ENCODE measurements around the gene GRB10.

GRB10 gene

DNA sequence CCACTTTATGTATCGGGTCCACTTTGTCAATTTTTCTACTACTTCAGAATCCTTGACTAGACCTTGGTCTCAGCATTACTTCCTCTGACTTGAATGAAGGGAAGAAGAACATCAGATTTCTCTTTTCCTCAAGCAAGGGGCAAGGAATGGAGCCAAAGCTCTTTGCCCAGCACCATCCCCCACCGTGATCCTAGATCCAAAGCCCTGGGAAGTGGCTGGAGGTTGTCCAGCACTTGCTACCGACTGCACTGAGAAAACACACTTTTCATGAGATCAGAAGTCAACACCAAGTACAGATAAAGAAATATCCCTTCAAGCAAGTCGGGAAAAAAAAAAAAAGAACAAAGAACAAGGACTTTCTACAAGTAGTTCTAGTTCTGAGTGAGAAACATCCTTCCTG lies 115.4 kb downstream of the GRB10 start:
- no peak for FAIRE-seq
- TF ChIP-seq, protein P1, sequence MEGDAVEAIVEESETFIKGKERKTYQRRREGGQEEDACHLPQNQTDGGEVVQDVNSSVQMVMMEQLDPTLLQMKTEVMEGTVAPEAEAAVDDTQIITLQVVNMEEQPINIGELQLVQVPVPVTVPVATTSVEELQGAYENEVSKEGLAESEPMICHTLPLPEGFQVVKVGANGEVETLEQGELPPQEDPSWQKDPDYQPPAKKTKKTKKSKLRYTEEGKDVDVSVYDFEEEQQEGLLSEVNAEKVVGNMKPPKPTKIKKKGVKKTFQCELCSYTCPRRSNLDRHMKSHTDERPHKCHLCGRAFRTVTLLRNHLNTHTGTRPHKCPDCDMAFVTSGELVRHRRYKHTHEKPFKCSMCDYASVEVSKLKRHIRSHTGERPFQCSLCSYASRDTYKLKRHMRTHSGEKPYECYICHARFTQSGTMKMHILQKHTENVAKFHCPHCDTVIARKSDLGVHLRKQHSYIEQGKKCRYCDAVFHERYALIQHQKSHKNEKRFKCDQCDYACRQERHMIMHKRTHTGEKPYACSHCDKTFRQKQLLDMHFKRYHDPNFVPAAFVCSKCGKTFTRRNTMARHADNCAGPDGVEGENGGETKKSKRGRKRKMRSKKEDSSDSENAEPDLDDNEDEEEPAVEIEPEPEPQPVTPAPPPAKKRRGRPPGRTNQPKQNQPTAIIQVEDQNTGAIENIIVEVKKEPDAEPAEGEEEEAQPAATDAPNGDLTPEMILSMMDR (IDR thresholded peaks at IDR 0.05; ENCODE audit: insufficient read depth, missing control alignments) = no peak

DNA sequence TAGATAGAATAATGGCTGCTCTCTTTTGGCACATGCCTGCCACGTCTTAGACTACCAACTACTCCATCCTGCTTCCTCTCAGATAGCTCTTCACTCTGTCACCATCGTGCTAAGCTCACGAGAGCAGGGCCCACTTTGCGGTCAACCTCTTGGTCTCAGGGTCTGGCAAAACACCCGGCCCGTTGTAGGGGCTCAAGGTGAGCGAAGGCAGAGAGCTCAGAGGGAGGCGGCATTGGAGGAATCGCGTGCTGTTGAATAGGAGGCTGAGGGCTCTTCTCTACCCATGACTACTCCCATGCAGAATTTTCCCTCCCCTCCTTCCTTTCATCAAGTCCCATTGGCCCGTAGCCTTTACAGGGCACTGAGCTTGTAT lies 116.6 kb downstream of the GRB10 start:
- DNase-seq (ENCODE audit: insufficient read length, low spot score) = no peak
- FAIRE-seq = no peak
- TF ChIP-seq, protein P1 (IDR thresholded peaks at IDR 0.05; ENCODE audit: insufficient read depth, missing control alignments) = no peak

More for the DNA sequence above, 115.4 kb downstream of the GRB10 start:
- no peak for DNase-seq (ENCODE audit: insufficient read length, low spot score)

DNA sequence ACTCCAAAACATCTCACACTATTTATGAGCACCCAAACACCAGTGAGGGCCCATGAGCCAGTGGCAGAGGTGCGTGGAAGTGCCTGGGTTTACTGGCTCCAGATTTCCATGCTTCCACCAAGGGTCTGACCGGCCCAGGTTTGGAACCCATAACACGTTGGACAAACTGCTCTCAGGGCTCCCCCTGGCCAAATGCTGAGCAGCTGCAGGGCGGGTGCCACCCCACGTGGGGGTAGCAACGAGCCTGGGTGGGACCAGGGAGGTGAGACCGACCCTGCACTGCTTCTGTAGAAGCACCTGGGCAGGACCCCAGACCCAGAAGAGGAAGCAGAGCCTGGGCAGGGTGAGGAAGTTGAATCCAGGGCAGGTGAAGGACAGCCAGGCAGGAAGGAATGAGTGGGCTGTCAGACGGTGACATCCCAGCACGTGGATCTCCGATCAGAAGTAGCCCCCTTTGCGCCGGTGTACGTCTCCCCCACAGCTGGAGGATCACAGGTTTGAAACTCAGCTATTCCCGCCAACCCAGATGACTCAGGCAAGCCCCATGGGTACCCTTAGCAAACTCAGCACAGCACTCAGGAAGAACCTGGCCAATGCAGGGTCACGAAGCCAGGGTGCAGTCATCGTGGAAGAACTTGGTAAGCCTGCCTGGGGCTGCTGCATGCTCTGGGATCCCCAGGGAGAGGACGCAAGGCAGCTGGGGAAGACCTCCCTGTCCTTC lies 117.1 kb downstream of the GRB10 start:
- TF ChIP-seq, protein P1 (IDR thresholded peaks at IDR 0.05; ENCODE audit: insufficient read depth, missing control alignments) = no peak
- no peak for FAIRE-seq
- DNase-seq (ENCODE audit: insufficient read length, low spot score) = no peak

DNA sequence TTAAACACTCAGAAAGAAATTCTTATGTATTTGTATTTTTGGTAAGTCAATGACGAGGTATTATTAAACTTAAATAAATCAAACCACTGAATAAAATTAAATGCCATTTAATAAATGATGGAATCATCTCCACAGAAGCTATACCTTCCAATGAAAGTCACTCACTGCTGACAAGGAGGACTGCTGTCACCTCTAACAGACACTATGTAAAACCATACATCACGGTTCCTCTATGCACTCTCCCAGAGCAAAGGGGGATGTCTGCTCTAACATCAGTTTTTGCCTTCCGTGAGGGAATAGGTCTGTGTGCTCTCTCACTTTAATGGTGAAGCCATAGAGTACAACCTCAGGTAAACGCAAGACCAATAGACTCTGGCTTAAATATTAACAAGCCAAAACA lies 117.8 kb downstream of the GRB10 start:
- DNase-seq (ENCODE audit: insufficient read length, low spot score) = no peak
- FAIRE-seq = no peak
- TF ChIP-seq, protein P1 (IDR thresholded peaks at IDR 0.05; ENCODE audit: insufficient read depth, missing control alignments) = no peak

DNA sequence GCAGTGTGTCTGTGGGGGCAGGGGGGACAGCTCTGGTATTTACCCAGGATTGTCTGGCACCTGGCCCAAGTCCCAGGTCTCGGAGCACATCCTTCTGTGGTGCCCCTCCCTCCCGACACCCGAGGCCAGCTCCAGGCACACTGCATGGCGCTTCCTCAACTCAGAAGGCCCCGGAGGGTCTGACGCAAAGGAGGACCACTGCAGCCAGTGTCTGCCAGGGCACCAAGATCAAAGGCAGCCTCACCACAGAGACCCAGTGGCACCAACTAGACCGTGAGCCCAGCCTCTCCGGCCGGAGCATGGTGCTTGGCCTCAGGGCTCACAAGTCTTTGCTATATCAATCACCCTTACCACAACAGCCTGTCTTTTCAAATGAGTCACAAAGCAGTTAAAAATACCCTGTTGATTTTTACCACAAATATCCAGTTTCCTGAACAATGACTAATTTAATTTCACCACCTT lies 118.2 kb downstream of the GRB10 start:
- TF ChIP-seq, protein P1 (IDR thresholded peaks at IDR 0.05; ENCODE audit: insufficient read depth, missing control alignments) = no peak
- no peak for FAIRE-seq
- no peak for DNase-seq (ENCODE audit: insufficient read length, low spot score)

DNA sequence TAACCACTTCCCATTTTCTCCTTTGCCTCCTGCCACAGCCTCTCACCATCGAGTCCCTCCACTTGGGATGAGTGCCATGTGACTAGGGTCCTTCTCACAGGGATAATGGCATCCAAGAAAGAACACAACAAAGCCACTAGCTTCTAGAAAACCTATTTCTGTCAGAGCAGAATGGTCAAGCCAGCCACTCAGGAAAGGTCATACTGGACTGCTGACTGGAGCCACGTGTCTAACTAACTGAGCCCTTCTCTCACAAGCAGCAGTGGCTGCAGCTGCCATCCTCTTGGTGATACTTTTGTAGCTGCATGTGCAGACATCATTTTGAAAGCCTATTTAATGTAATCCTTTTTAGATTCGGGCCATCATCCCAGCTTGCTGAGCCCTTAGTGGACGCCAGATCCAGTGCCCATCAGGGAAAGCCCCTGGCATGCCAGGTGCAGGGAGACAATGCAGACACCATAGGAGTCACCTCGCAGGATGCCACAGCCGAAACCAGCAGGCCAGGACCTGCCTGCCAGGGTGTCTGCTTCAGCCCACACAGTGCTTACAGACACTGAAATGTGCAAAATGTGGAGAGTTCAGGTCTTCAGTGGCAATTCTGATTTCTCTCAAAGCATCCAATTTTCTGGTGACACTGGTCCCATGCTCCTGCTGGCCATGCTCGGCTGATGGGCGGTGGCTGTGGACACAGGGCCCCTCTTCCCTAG lies 119.1 kb downstream of the GRB10 start:
- TF ChIP-seq, protein P1 (IDR thresholded peaks at IDR 0.05; ENCODE audit: insufficient read depth, missing control alignments) = no peak
- DNase-seq (ENCODE audit: insufficient read length, low spot score) (no peak), FAIRE-seq (no peak)

DNA sequence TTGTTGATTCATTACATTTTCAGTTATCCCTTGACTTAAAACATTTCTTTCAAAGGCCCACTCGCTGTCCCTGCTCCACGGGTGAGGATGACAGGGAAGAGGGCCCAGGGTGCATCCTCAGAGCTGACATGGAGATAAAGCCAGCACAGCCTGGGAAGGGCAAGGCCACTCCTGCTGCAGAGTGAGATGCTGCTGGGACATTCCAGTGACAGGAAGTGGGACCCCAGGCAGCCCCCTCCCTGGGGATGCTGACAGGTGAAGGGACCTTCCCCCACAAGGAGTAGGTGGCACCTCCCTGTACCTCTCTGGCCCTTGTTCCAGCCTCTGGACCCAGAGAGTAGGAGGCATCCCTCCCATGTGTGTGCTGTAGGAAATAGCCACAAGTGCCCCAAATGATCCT lies 119.7 kb downstream of the GRB10 start:
- DNase-seq (ENCODE audit: insufficient read length, low spot score) = no peak
- TF ChIP-seq, protein P1 (IDR thresholded peaks at IDR 0.05; ENCODE audit: insufficient read depth, missing control alignments) = no peak
- no peak for FAIRE-seq

Data from D721Med (cell line).